Stomach (tissue), 4 donors: ENCODE data around the gene PIBF1.

Experiments used
- EP300 ChIP-seq: sonication (generic); formaldehyde crosslinking; IDR thresholded peaks from one replicate; pipeline ENCODE4 v1.6.1; 2017; ENCODE audit warnings: antibody characterized with exemption
- TF ChIP-seq, protein P1 (sequence below), 7 experiments: fragments of 450-650 bp in 4 of 7; fragments of 200-600 bp in 3 of 7; sonication (generic) in 3 of 7; IDR thresholded peaks; one replicate each; pipeline ENCODE4 v1.5.1; 2016 to 2019; ENCODE audit warnings: antibody characterized with exemption in 7 of 7, control low read depth in 2 of 7, mild to moderate bottlenecking in 1 of 7

DNA sequence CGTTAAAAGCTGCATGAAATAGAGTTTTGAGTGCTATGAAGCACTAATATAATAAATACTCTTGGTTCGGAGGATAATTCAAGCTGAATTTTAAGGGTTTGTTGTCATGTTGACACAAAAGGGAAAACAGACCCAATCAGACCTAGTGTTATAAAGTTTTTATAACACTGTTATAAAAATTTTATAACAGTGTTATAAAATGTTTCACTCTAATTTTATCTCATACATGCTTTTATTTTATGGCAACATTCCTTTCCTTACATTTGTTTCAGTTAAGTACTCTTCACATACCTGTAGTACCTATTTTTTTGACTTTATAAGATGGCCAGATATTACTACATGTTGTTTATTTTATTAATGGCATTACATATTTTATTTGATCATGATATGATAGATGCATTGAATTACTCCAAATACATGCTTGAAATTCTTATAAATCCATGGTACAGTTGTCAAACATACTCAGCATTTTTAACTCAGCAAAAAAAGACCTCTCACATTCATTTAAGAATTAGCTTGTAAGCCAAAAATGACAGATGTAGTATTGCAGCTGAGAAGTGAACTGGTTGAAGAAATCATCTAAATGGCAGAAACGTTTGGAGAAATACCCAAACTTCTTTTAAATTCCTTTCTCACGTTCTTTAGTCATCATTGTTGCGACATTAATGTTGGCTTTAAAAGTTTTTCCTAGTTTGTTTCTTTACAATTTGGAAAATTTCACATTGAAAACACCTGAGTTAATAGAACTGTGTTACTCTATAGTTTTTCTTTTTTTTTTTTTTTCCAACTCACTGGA is 104.5 kb downstream of the PIBF1 start:
- no peak for TF ChIP-seq EP300
- TF ChIP-seq, protein P1, sequence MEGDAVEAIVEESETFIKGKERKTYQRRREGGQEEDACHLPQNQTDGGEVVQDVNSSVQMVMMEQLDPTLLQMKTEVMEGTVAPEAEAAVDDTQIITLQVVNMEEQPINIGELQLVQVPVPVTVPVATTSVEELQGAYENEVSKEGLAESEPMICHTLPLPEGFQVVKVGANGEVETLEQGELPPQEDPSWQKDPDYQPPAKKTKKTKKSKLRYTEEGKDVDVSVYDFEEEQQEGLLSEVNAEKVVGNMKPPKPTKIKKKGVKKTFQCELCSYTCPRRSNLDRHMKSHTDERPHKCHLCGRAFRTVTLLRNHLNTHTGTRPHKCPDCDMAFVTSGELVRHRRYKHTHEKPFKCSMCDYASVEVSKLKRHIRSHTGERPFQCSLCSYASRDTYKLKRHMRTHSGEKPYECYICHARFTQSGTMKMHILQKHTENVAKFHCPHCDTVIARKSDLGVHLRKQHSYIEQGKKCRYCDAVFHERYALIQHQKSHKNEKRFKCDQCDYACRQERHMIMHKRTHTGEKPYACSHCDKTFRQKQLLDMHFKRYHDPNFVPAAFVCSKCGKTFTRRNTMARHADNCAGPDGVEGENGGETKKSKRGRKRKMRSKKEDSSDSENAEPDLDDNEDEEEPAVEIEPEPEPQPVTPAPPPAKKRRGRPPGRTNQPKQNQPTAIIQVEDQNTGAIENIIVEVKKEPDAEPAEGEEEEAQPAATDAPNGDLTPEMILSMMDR (IDR thresholded peaks at IDR 0.05), result no peak
